ENCODE measurements around the gene IGFL3.
"Not testable (repeated sequence)": the region's sequence is repeated elsewhere in the genome, so short reads cannot be mapped to it uniquely, and the experiment has no call there.

IGFL3 gene

GRCh38 chr19:46125447-46125846 lies 959 bp upstream of the IGFL3 start:
- no peak for DNase-seq (ENCODE audit: low read depth)

GRCh38 chr19:46118136-46118535 lies 6.4 kb downstream of the IGFL3 start:
- DNase-seq (ENCODE audit: low read depth), result no peak

- no peak for DNase-seq (ENCODE audit: low read depth)
Observed at GRCh38 chr19:46116121-46116520, 8.4 kb downstream of the IGFL3 start.

DNA sequence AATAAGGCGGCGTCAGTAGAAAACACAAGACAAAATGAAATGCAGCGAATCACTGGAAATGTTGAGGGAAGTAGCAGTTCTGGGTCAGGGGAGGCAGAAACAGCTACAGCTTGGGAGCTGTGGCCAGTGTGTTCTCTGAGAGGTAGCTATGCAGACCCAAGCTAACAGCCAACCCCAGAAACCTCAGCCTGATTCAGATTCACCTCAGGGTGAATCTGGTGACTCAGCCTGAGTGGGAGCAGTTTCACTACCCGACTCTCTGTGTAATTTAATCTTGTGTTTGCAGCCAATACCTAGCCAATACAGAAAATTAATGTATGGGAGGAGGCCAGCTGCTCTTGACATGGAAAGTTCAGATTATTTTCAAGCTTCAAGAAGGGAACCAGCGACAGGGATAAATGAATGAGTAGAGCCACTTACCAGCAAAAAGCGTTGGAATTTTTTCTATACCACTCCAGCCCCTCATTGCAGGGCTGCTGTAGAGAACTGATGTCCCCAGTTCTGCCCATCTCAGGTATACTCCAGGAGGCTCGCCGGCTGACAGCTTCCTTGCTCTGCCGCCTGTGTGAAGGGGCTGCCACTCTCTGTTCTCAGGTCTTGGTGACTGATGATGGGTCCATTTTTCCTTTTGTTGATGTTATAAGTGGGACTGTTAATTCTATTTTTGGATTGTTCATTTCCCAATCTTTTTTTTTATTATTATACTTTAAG lies 8.9 kb downstream of the IGFL3 start:
- peak; percentile 58 for DNase-seq (ENCODE audit: low read depth)

GRCh38 chr19:46113726-46114125 lies 10.8 kb downstream of the IGFL3 start:
- DNase-seq (ENCODE audit: low read depth), result no peak

GRCh38 chr19:46112527-46112926 lies 12.0 kb downstream of the IGFL3 start:
- no peak for DNase-seq (ENCODE audit: low read depth)

- no peak for DNase-seq (ENCODE audit: low read depth)
Observed at GRCh38 chr19:46111376-46111775, 13.1 kb downstream of the IGFL3 start.

- no peak for DNase-seq (ENCODE audit: low read depth)
Observed at GRCh38 chr19:46109876-46110275, 14.6 kb downstream of the IGFL3 start.

- DNase-seq (ENCODE audit: low read depth), result peak; percentile 30
Observed at GRCh38 chr19:46107371-46107770, 17.1 kb downstream of the IGFL3 start.

DNA sequence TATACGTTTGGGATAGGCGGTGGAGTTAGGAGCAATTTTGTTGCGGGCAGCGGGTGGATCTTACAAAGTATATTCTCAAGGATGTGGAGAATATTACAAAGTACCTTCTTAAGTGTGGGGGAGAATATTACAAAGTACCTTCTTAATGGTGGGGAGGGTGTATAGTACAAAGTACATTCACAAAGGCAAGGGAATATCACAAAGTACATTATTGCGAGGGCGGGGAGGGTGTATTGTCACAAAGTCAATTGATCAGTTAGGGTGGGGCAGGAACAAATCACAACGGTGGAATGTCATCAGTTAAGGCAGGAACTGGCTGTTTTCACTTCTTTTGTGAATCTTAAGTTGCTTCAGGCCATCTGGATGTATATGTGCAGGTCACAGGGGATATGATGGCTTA lies 22.2 kb downstream of the IGFL3 start:
- not testable (repeated sequence) for DNase-seq (ENCODE audit: low read depth)

GRCh38 chr19:46101293-46101692 lies 23.2 kb downstream of the IGFL3 start:
- no peak for DNase-seq (ENCODE audit: low read depth)

DNA sequence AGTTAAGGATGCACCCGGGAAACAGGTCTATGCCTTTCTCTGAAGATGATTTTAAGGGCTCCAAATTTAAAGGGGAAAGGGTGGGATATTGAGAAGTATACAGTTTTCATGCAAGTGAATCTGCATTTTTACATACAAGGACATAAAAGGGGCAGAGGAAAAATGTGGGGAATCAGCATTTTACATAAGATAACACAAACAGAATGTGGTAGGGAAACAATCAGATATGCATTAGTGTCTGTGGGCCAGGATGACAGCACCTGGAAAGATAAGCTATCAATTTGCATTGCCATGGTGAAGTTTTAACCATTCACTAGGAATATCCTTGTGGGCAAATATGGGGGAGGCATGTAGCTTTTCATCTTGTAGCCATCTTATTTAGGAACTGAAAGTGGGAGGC lies 24.1 kb downstream of the IGFL3 start:
- no peak for DNase-seq (ENCODE audit: low read depth)

- no peak for DNase-seq (ENCODE audit: low read depth)
Observed at GRCh38 chr19:46090444-46090843, 34.0 kb downstream of the IGFL3 start.

DNA sequence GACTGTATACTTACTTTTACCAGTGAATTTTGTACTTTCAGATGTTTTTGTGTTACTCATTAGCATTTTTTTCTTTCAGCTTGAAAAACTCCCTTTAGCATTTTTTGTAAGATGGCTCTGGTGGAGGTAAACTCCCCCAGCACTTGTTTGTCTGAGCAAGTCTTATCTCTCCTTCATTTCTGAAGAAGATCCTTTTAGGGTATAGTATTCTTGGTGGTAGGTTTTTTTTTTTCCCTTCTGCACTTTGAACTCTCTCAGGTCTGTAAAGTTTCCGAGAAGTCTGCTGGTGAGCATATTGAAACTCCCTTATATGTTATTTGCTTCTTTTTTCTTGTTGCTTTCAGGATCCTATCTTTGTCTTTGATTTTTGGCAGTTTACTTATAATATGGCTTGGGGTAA lies 35.1 kb downstream of the IGFL3 start:
- DNase-seq (ENCODE audit: low read depth), result no peak

DNA sequence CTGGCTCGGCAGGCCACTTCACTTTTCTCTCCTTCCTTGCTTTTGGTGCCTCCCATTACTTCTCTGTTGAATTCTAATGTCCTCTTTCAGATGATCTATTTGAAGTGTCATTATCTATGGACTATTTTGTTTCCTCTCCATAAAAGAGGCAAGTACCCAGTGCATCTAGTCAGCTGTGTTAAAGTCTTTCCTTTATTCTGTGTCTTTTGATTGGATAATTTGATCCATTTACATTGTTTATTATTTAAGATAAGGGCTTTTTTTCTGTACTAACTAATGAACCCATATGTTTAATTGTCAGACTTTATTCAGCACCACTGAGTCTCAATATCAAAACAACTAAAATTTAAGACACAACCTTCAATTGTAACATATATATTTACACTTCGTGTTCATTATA lies 36.4 kb downstream of the IGFL3 start:
- no peak for DNase-seq (ENCODE audit: low read depth)

GRCh38 chr19:46085888-46086287 lies 38.6 kb downstream of the IGFL3 start:
- DNase-seq (ENCODE audit: low read depth), result no peak

DNA sequence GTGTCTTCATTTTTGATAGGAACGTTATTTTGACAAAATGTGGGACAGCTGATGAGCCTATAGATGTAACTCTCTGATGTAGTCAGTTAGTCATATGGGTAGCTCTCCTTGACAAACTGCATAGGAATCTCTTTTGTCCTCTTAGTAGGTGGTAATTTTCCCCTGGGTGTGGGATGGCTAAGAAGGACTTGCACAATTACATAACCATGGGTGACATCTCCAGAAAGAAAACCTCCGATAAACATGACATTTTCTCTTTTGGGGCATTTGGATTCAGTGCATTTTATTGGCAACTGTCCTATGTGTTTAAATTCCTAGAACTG lies 41.8 kb downstream of the IGFL3 start:
- no peak for DNase-seq (ENCODE audit: low read depth)

DNA sequence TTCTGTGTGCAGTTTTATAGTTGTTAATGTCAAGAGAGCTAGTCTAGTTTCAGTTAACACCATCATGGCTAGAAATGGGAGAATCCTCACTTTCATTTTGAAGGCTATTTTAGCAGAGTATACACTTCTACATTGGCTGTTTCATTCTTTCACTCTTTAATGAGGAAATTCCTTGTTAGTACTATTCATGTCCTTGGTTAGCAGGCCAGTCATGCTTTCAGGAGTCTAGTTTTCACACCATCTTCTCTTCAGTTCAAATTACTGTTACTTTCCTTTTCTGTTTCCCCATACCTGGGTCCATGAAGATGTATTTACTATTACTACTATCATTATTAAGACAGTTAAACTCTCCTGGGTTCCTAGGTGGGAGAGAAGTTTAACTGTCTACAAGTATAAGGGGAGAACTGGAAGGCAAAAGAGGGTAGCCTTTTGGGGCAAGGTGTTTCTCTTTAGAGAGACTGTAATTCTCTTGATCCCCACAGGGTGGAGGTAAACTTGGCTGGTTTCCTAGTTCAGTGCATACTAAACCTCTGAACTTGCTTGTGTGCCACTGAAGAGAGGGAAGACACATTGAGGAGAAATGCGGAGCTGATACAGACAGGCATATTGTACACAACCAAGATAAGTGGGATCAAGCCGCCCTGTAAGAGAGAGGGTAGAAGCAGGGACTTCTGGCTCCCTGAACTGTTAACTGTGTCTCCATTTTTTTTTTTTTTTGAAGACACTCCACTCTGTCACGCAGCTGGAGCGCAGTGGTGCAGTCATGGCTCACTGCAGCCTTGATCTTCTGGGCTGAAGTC lies 42.4 kb downstream of the IGFL3 start:
- DNase-seq (ENCODE audit: low read depth), result peak; percentile 25

DNA sequence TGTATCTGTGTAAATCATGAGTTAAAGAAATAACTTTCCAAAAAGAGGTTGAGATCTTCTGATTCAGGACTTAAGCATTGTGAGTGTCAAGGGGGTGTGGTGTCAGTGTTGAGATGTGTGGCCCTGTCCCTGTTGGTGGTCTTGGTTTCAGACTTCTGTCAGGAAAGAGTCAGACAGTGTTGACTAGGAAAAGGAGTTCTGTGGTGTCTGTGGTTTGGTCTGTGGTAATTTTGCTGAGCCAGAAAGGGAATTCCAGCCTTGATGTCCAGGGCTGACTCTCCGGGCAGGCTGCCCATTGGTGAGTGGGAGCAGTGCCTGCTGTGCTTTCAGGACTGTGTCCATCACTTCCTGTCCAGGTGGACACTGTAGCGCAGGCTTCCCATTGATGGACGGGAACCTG lies 43.9 kb downstream of the IGFL3 start:
- DNase-seq (ENCODE audit: low read depth), result peak; percentile 49

DNA sequence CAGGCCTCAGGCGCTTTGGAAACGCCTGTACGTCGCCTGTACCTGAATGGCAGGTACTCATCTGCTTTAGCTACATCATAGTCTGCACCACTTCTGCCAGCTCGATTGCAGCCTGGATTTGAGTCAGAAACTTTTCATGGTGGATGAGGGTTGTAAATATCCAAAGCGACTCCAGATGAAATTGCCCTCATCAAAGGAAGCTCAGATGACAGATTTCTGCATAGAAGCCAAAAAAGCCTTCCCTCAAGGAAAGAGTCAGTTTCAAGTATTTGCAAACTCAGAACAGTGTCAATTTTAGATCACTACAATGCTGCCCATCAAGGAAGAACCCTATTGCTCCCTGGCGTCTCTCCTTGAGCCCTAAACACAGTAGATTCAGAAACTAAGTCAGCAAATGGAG lies 44.9 kb downstream of the IGFL3 start:
- no peak for DNase-seq (ENCODE audit: low read depth)

DNA sequence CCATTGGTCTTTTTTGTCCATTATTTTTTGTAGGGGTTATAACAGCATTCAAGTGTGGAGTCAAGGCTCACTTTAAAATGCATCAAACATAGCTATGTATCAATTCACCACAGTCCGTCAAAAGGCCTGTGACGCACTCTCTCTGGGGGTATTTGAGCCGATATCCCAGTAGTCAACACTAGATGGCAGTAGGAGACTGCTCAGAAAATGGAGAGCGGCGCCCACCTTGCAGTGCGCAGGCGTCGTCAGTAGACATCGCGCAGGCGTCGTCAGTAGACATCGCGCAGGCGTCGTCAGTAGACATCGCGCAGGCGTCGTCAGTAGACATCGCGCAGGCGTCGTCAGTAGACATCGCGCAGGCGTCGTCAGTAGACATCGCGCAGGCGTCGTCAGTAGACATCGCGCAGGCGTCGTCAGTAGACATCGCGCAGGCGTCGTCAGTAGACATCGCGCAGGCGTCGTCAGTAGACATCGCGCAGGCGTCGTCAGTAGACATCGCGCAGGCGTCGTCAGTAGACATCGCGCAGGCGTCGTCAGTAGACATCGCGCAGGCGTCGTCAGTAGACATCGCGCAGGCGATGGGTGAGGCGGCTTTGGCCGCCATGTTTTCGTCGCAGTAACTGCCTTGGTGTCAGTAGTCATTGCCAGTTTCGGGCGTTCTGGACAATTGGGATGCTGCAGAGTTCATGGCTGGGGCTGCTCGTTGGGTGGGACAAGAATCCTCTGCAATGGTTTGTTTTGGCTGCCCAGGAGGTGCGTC lies 45.7 kb downstream of the IGFL3 start:
- peak; percentile 48 for DNase-seq (ENCODE audit: low read depth)

GRCh38 chr19:46077815-46078167 lies 46.7 kb downstream of the IGFL3 start:
- DNase-seq (ENCODE audit: low read depth), result no peak

Data from stromal cell of bone marrow (primary cell).